HG02981 (cell line): ENCODE measurements around the gene SIGLEC12.
"Not testable (repeated sequence)": the region's sequence is repeated elsewhere in the genome, so short reads cannot be mapped to it uniquely, and the experiment has no call there.

Experiments used
- ATAC-seq: cut with Tn5 transposase; IDR thresholded peaks from one replicate; pipeline ENCODE4 v1.9.1; 2021; ENCODE audit warnings: mild to moderate bottlenecking, moderate library complexity; ENCODE audit not compliant: unreplicated experiment

The SIGLEC12 gene

DNA sequence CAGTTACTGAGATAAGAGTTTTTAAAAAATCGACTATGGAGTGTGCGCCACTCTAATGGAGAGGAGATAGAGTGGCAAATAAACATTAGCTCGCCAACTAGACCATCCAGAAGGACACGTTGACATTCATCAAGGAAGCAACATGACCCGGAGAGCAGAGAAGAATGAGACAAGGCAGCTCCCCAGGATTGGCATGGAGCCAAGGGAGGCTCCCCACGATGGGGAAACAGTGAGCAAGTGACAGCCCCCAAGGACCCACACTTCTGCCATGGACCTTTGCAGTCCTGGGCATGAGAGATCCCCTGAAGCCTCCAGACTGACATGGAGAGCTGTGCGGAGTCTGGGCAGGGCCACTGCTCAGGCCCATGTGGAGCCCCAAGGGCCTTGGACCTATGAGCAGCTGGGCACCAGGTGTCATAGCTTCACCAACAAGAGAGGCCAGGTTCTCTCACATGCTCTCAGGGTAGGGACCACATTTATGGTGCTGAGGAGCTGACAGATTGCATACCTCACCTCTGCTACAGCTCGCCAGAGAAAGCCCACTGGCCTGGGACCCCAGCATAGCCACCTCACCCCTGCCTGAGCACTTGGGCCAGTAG is 23.2 kb upstream of the SIGLEC12 start:
- ATAC-seq = no peak

DNA sequence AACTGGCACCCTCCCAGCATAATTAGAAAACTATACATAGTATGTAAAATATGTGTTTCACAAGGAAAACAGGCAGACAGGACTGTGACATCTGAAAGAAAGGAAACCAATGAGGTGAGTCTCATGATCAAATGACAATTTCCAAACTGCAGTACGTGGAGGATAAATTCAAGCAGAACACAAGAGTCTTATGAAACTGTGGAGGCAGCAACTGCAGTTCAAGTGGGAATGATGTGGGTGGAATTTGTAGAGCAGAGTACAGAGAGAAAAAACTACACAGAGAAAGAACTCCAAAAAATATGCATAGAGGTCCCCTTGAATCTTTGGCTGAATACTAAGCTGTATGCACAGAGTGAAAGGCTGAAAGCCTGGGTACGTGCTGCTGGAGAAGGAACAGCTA is 20.2 kb upstream of the SIGLEC12 start:
- ATAC-seq = no peak

DNA sequence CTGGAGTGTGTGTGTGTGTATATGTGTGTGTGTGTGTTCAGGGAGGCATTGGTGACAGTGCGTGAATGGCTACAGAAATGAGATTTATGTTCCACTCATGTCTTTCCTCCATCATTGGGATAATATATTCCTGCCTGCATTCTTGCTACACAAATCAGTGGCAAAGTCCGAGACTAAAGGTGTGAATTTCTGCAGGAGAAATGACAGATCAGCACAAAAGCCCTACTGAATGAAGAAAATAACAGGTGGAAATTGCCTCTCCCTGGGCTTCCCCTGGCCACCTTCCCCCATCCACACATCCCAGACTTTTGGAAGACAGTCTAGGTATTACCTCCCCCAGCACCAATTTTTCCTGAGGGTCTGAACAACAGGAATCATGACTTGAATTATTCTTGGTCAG is 19.8 kb upstream of the SIGLEC12 start:
- ATAC-seq = no peak

DNA sequence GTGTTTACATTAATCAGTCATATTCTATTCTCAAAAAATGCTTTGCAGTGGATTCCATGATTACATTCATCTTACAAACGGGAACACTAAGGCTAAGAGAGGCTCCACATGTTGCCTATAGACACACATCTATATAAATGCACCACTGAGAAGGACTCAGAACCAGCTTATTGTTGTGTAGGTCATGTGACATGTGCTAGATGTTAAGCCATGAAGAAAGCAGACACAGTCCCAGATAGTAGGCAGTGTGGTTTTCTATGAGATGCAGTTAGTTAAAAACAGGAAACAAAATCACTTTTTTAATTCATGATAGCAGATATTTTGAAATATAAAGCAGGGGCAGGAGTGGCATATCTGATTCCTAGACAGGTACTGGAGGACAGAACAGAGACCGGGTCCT is 19.1 kb upstream of the SIGLEC12 start:
- no peak for ATAC-seq

DNA sequence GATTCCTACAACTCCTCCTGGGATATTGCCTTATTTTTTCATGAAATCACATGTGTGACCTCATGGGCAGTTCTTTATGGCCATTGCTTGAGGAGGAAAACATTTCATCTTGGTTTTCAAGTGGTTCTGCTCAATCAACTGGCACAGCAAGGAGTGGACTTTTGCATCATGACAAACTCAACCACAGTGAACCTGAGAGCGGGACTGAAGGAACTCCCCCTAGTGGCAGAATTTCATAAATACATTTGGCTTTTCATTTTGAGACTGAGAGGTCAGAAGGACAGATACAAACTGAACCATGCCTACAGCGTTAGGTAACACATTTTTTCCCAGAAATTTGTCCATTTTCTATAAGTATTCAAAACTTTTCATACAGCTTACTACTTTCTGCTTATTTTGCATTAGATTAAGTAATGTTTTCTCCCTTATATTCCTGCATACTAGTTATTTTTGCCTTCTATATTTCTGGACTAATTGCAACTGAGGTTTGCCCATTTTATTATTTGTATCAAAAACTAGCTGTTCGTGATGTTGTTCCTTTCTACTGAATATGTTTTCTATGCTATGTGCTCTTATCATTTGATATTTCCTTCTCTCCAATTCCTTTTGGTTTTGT is 13.4 kb upstream of the SIGLEC12 start:
- ATAC-seq = no peak

DNA sequence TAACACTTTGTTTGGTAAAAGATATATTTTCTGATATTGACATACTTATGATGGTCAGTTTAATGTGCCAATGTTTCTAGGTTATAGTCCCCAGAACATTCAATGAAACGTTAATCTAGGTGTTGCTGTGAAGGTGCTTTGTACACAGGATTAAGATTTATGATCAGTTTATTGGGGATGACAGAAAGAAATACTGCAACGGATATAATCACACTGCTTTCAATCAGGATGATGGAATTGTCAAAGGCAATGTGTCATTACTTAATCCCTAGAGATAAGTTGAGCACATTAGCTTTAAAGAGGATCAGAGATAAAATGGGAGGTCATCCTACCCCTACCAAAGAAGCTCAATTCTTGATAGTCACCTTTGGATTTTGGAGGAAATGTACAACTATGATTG is 12.4 kb upstream of the SIGLEC12 start:
- ATAC-seq = no peak

DNA sequence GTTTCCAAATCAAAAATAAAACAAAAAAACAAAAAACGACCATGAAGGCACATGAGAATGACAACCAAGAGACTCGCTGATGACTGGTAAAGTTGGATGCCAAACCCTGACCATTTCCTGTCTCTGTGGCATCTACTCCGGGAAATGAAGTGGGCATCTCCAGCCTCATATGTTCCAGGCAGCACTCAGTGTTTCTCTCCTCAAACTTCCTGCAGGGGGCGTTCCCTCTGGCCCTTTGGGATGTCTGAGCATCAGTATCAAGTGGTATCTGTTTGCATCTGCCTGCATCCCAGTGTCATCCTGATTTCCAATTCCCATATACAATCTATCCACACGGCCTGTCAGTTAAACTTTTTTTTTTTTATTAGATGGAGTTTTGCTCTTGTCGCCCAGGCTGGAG is 9.8 kb upstream of the SIGLEC12 start:
- no peak for ATAC-seq

DNA sequence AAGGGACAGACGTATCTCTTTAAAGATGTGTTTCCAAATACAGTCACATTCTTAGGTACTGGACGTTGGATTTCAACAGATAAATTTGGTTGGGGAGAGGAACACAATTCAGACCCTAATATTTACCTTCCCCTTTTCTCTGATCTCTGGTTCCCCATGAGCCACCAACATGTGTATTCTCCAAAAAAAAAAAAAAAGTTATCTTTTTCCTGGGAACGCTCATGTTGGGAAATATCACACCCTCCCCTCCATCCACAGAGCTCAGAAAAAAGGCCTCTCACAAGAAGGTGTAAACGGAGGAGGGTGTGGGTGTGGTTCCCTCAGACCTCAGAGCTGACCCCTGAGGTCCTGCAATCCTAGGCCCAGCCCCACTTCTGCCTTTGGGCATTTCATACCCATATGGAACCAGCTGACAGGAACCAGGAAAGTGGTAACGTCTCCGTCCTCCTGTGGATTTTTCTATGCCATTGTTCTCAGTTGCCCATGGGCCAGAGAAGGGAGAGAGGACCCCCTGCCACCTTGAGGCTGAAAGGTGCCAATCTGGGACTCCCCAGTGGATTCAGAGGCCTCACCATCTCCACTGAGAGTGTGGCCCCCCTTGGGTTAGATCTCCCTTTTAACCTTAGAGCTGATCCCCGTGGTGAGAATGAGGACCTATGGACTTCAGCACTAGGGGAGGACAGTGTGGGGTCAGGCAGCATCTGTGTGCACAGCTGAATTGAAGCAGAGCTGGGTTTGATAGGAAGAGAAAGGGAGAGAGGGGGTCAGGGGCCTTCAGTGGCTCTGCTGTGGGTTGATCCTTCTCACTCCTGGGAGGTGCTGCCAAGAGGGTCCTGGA is 8.4 kb upstream of the SIGLEC12 start:
- no peak for ATAC-seq

DNA sequence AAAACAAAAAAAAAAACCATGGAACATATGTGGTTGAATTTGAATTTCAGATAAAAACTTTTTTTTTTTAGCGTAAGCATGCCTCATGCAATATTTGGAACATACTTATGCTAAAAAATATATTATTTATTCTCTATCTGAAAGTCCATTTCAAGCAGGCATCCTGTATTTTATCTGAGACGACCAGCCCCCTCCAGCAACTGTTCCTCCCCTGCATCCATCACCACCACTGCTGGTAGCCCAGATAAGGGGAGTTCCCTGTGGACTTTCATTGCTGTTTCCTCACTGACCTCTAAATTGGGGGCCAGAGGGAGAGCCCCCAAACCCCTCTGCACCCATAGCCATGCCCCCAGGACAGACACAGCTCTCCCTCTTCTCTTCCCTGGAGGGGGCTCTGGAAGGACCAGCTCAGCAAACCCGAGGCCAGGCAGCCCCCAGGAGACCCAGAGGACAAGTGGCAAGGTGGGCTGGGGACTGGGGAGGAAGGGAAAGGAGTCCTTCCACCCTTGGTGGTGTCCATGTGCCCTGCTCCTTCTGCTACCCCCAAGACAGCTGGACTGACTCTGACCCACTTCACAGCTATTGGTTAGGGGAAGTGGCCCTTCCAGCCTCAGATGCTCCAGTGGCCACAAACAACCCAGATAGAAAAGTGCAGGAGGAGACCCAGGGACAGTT is 6.6 kb upstream of the SIGLEC12 start:
- no peak for ATAC-seq

DNA sequence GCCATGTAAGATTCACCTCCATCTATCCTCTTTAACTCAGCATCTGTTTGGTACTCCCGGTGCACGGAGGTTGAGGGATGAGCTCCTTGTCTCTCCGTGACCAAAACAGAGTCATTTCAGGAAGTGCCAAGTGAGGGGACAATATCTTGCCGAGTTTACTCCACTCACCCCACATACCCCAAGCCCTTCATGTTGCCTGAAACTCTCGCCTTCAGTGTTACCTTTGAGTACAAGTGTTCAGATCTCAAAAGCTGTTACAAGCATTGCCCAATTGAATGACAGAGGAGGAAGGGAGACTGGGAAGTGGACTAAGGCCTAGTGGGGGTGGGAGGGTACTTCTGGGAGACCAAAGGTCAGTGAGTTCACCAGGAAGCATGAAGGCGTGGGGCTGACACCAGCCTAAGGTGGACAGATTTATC is 6.0 kb upstream of the SIGLEC12 start:
- ATAC-seq = no peak

DNA sequence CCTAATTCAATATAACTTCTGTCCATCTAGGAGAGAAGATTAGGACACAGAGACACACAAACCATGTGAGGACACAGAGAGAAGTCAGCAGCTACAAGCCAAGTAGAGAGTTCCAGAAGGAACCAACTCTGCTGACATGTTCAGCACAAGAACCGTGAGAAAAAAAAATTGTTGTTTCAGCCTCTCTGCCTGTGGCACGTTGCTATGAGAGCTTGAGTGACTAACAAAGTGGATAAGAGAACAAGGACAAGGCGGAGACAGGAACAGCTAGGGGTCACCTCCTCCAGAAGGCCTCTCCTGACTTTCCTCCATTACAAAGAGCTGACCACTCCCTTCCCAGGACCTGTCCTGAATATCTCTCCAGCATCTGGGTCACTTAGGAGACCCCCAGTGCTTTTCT is 5.6 kb upstream of the SIGLEC12 start:
- ATAC-seq = no peak

DNA sequence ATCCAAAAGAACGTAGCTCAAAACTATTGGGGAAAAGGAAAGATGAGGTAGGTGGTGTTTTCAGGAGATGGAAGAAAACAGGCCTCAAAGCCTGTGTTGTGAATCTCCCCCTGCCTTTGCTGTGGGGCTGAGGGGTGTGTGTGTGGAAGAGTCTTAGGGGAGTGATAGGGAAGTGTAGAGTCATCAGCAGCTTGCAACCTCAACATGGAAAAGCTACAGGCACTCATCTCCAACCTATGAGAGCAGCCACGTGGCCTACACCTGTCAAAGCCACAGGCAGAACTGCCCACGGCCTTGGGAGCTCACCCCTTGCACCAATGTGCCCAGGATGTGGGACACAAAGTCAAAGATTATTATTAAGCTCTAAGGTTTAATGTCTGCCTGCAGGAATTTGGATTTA is 4.3 kb upstream of the SIGLEC12 start:
- no peak for ATAC-seq

DNA sequence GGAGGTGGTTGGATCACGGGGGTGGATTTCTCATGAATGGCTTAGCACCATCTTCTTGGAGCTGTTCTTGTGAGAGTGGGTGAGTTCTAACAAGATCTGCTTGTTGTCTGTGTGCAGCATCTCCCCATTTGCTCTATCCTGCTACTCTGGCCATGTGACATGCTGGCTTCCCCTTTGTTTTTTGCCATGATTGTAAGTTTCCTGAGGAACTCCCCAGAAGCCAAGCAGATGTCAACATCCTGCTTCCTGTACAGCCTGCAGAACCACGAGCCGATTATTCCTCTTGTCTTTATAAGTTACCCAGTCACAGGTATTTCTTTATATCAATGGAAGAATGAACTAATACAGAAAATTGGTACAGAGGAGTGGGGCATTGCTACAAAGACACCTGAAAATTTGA is 2.3 kb upstream of the SIGLEC12 start:
- ATAC-seq = no peak

DNA sequence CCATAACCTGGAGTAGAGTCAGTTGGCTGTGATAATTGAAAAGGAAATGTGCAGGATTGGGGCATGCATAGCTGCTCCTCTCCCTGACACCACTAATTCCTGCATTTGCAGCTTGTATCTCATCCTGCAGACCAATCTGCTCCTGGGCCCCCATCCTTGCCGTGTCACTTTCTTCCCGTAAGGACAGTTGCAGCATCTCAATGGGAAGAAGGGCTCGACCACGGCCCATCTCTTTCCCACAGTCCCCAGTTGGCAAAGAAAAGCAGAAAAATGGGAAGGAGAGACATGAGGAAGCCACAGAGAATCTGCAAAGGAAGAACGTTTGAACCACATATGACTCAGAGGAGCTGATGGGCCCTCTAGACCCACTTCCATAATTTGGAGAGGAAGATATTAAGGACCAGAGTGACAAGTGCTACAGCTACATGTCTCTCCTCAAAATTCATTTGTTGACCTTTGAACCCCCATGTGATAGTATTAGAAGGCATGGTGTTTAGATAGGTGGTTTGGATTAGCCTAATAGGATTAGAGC is 1.8 kb upstream of the SIGLEC12 start:
- no peak for ATAC-seq

DNA sequence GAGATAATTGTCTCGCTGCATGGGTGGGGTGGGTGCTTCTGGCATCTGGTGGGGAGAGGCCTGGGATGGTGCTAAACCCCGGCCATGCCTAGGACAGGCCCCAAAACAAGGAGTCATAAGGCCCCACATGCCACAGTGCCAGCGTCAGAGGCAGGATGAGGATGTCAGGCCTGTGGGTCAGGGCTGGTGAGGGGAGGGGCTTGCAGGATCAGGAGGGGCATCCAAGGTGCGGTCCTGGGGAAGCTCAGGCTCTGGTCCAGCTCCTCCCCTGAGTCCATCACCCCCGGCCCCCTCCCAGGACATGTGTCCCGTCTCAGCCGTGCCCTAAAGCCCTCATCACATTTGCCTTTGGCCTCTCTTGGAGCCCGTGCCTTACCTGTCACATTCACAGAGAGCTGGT is 669 bp downstream of the SIGLEC12 start:
- not testable (repeated sequence) for ATAC-seq

DNA sequence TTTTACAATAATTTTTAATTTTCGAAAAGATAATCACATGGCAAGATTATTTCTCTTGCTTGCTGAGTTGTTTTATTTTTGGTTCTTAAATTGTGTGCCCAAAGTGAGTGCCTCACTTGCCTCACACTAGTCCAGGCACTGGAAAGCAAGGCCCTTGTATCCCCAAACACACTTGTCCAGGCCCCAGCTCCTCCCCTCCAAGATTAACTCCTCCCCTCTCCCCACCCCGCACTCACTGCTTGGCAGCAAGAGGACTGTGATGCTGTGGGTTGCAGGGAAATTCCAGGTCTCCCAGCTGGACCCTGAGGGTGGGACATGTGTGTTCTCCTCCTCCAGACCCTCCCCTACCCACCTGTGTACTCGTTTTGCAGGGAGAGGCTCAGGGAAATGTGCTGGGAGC is 3.9 kb downstream of the SIGLEC12 start:
- ATAC-seq = no peak

DNA sequence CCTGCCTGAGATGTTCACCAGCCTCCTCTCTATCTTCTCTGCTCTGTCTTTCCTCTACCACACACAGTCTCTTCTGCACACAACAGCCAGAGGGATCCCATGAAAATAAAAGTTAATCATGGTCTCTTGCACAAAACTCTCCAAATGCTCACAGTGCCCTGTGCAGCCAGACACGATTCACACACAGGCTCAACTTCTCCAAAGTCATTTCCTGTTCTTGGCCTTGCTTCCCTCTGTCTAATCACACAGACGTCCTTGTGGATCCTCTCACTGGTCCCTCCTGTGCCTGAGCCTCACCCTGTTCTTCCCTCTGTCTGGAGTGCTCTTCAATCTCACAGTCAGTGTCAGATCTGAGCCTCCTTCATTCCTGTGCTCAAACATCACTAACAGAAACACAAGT is 7.8 kb downstream of the SIGLEC12 start:
- no peak for ATAC-seq

DNA sequence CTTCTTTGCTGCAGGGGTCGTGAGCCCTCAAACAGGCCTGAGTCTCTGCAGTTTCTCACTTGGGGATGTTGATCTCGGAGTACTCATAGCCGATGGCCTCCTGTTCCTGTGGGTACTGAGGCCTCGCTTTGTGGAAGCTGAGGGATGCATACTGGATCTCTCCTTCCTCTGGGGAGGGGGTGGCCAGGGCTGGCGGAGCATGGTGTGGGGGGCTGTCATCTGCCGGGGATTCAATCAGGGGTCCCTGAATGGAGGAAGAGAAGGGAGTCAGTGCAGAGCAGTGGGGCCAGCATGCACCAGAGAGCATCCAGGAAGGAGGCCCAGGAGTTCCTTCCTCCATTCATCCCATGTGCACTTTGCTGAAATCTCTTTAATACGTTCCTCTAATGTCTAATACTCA is 10.0 kb downstream of the SIGLEC12 start:
- no peak for ATAC-seq

DNA sequence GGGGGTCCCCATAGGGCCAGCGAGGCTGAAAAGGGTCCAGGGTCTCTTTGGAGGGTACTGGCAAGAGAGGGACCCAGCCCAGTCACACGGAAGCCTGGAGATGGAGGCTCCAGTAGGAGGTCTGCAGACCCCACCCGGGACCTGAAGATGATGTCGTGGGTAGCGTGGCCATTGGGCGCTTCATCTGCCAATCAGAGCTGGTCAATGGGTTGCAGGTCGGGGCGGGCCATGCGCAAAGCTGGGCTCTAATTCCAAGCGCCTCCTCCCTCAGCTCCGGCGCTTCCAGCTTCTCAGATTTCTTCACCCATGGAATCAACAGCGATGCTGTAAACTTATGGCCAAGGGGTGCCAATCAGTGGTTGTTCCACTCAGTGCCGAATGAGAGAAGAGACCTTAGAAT is 10.9 kb downstream of the SIGLEC12 start:
- no peak for ATAC-seq

DNA sequence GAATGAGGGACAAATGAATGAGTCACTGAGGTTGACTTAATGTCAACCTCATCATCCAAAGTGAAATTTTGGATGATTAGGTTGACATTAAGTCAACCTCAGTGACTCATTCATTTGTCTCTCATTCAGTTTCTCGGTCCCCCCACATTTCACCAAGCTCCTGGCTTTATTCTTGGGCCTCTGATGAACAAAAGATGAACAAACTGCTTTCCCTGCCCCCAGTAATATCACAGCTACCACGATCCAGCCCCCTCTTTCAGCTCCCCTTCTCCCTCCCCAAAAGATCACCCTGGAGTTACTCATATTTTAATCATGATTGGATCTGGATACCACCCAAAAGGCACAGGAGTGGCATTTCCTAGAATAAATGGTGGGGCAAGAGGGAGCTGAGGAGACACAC is 12.5 kb downstream of the SIGLEC12 start:
- ATAC-seq = no peak

DNA sequence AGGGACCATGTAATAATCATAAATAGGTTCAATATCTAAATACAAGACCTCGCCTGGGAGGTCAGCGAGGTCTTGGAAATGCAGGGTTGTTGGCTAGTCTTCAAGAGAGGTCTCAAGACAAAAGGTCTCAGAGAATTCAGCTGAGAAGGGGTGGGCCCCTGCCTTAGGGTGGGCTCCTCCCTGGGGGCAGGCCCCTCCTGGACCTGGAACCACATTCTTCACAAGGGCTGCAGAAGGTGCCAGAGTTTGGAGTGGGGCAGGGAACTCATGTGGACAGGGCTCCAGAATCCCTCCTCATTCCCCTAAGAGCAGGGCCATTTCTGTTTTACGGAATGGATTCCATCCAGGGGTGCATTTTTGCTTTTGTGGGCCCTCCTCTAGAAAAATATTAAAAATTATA is 13.1 kb downstream of the SIGLEC12 start:
- ATAC-seq = no peak
